Stimulated activated CD8-positive, alpha-beta memory T cell treated with anti-CD3 and anti-CD28 coated beads, Interleukin-4, amount 100 ng/mL, for 1 hour (primary cell): ENCODE measurements around the gene ZMYND10.

ENCODE experiments used
- DNase-seq, 2 donors: peaks; one replicate each; pipeline ENCODE4 v3.0.0-alpha.2; 2020; ENCODE audit warnings: low read depth in 2 of 2, low spot score in 1 of 2

The ZMYND10 gene

GRCh38 chr3:50345586-50346234 is at the start of gene ZMYND10:
Gene ZMYND10 (minus strand): TSS chr3:50345732. CDS start chr3:50345579, 153 bp downstream.
- DNase-seq = peak in 1 of 2 donors; percentile 60

GRCh38 chr3:50393061-50393460 is 47.5 kb upstream of the ZMYND10 start:
- DNase-seq = no peak

GRCh38 chr3:50392101-50392715 is 46.7 kb upstream of the ZMYND10 start:
- DNase-seq = no peak

GRCh38 chr3:50390508-50391224 is 45.1 kb upstream of the ZMYND10 start:
- DNase-seq = no peak

GRCh38 chr3:50389414-50389767 is 43.9 kb upstream of the ZMYND10 start:
- DNase-seq = no peak

- DNase-seq = no peak
Measured at GRCh38 chr3:50388720-50389413, 43.3 kb upstream of the ZMYND10 start.

GRCh38 chr3:50388016-50388719 is 42.6 kb upstream of the ZMYND10 start:
- no peak for DNase-seq

- no peak for DNase-seq
Measured at GRCh38 chr3:50385754-50386153, 40.2 kb upstream of the ZMYND10 start.

- DNase-seq = no peak
Measured at GRCh38 chr3:50383750-50384149, 38.2 kb upstream of the ZMYND10 start.

GRCh38 chr3:50382722-50383121 is 37.2 kb upstream of the ZMYND10 start:
- no peak for DNase-seq

GRCh38 chr3:50381383-50381782 is 35.9 kb upstream of the ZMYND10 start:
- DNase-seq = no peak

- no peak for DNase-seq
Measured at GRCh38 chr3:50380405-50381085, 35.0 kb upstream of the ZMYND10 start.

GRCh38 chr3:50378757-50379156 is 33.2 kb upstream of the ZMYND10 start:
- DNase-seq = no peak

GRCh38 chr3:50378024-50378423 is 32.5 kb upstream of the ZMYND10 start:
- no peak for DNase-seq

- no peak for DNase-seq
Measured at GRCh38 chr3:50375258-50375931, 29.9 kb upstream of the ZMYND10 start.

GRCh38 chr3:50374363-50375257 is 29.1 kb upstream of the ZMYND10 start:
- no peak for DNase-seq

- no peak for DNase-seq
Measured at GRCh38 chr3:50373146-50374051, 27.9 kb upstream of the ZMYND10 start.

GRCh38 chr3:50372349-50372748 is 26.8 kb upstream of the ZMYND10 start:
- DNase-seq = no peak
